NCI-H345 (cell line): ENCODE measurements around the gene ADAT1.
"Not testable (repeated sequence)": the region's sequence is repeated elsewhere in the genome, so short reads cannot be mapped to it uniquely, and the experiment has no call there.

Experiments
- DNase-seq: peaks from one replicate; lab custom pipeline; 2025; lab: John Stamatoyannopoulos, UW

Gene ADAT1

DNA sequence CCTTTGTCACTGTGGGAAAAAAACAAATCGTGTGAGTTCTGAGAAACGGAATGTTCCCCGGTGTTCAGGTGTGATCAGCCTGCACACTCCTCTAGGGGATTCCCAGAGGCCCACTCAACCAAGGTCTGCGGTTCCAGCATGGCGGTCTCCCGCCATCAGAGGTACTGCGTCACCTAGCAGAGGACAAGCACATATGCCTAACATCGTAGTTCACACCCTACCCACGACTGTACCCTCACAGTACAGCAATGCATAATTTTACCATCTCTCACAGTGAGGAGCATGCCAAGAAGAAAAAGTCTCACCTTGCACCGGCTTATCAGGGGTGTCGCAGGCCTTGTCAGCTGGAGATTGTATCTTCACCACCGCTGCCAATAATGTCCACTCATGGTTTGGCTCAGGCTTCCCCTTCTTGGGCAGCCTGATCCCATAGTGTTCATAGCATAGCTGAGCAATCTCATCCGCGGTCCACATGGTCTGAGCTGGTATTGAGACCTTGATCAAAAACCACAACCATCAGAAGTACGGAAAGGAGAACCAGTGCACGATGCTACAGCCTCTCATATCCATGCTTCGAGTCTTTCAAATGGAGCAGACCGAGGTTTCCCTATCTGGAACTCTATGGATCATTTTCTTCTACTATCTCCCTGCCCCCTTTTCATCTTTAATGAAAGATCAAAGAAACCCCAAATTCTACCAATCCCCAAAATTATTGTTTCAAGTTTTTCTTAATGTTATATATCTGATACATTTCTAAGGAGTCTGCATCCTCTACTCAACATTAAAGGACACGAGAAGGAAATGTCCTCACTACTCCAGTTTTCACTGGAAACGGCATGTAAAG, 2.5 kb downstream of the ADAT1 start:
- DNase-seq: no peak

DNA sequence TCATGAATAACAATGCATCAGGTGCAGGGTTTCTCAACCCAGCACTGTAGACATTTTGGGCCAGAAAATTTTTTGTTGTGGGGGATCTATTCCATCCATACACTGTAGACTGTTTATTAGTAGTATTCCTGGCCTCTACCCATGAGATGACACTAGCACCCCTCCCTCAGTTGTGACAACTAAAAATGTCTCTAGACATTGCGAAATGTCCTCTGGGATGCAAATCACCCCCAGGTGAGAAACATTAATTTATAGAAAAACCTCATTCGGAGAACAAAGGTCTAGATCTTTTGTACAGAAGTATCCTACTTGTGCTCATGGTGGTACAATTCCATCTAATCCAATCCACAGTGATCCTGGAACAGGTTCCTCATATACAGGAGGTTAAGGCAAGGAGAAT, 4.3 kb downstream of the ADAT1 start:
- DNase-seq: no peak

DNA sequence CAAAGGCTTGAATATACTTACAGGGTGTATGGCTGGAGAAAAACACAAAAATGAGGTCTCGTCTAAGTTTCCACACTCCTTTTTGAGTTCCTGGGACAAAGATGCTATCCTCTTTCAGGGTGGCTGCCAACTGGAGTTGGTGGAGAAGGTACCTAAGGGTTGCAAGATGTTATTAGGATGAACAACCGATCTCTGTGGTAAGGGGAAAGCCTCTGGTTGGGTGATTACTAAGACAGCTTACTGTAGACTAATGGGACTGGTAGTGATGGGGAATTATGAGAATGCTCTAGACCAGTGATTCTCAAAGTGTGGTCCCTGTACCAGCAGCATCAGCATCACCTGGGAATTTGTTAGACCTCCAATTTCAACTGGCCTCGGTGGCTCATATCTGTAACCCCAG, 6.0 kb downstream of the ADAT1 start:
- no peak for DNase-seq

DNA sequence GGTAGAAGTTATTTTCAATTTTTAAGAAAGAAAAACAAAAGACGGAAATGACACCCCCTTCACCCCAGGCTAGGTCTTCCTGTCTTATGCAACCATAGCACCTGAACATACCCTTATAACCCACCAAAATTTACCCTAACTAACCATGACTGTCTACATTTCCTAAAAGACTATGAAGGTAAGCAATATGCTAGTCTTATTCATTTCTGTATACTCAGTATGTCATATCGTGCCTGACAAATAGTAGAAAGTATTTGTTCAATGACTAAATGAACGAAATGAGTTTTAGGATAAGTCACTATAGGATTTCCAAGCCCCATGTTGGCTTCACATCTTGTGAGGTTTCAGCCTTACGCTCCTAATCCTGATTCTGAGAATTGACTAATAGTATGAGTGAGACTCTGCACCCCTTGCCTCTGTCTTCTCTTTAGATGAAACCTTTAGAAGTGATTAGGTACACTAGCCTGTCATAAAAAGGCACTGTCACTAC, 6.5 kb downstream of the ADAT1 start:
- no peak for DNase-seq

DNA sequence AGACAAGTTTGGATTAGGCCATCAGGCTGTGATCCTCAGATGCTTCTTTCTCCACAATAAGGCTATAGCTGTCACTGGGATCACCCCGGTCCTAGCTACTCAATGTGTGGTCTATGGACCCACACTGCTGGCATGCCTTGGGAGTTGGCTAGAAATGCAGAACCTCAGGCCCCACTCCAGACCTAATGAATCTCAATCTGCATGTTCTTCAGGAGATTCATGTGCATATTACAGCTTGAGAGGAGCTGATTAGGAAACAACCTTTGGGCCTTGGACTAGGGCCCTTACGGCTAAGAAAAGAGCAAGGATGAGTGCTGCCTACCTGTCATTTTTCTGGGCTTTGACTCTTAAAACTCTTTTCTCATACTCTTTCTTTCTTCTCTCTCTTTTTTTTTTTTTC, 7.5 kb downstream of the ADAT1 start:
- DNase-seq: no peak

DNA sequence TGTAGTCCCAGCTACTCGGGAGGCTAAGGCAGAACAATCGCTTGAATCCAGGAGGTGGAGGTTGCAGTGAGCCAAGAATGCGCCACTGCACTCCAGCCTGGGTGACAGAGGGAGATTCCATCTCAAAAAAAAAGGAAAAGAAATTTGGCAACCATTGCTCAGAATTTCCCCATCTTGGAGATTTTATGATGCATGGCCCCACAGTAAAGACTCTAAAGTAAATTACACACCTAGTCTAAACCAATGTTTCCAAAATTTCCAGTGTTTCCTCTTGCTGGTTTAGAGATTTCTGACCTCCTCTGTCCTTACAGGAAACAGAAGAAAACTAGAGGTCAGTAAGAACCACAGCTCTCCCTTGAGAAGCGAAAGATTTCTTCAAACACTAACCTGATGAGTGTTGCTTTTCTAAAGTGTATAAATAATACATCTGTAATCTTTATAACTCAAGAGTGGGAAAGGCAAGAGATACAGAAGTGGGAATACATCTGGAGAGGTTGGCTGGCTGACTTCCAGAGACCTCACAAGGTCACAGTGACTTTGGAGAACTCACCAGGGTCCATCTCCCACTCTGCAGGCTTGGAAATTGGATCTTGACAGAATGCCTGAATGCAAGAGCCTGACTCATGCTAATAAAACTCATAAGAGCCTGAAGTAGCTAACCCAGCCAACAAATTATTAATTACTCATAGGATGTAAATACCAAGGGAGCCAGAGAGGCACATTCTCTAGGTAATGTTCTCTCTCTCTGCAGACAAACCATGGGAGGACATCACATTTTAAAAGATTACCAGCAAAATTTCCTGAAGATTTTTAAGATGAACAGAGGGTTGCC, 8.8 kb downstream of the ADAT1 start:
- no peak for DNase-seq

DNA sequence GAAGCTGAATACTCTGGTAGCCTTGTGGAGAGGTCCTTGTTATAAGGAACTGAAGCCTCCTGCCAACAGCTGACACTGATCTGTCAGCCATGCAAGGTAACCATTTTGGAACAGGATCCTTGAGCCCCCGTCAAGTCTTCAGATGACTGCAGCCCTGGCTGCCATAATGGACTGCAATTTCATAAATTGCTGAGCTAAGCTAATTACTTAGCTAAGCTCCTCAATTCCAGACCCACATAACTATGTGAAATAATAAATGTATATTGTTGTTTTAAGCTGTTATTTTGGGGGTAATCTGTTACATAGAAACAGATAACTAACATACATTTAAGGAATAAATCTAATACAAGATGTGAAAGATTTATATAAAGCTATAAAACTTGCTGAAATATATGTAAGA, 16.6 kb downstream of the ADAT1 start:
- DNase-seq: no peak

DNA sequence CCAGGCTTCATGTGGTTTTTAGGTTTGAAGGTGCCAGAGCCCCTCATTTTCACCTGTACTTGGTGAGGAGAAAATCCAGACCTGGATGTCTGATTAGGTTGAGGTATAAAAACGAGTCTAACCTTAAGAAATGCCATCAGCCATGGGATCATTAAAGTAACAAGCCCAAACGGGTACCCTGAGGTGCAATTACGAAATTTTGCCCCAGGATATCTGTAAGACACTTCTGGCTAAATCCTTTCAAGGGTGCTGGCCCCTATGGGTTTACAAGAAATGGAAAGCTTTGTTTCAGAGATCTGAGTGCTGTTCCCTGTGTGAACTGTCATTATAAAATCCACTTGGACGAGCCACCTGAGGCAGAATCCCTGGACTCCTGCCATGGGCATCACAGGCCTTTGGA, 19.8 kb downstream of the ADAT1 start:
- DNase-seq: no peak

DNA sequence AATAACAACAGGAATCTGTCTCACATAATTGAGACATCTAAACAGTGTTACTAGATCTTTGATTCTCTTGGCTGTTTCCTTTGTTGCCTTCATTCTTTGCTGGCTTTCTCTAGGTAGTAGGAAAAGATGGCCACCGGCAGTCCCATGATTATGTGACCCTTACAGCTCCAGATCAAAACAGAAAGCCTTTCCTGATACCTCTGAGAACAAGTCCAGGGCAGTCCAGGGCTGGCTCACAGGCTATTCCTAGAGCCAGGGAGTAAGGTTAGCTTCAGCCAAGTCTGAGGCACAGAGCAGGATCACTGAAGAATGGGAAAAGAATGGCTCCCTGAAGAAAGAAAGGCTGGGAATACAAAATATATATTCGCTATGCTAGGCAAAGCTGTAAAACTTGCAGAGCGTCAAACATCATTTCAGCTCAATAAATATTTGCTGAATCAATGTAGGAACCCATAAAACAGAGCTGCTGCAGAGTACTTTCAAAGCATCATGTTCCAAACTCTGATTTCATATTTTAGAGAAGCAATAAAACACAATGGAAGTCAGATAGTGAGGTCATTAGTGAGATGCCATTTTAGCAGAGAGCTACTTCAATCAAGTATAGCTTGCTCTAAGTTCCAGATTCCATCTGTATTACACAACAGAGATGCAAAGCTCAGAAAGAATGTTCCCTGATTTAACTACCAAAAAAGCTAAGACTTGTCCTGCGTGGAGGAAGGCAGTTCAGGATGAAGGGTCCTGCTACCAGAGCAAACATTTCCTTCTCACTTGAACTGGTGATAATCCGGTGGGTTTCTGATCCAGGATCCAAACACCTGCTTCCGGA, 23.4 kb downstream of the ADAT1 start:
- DNase-seq: no peak

DNA sequence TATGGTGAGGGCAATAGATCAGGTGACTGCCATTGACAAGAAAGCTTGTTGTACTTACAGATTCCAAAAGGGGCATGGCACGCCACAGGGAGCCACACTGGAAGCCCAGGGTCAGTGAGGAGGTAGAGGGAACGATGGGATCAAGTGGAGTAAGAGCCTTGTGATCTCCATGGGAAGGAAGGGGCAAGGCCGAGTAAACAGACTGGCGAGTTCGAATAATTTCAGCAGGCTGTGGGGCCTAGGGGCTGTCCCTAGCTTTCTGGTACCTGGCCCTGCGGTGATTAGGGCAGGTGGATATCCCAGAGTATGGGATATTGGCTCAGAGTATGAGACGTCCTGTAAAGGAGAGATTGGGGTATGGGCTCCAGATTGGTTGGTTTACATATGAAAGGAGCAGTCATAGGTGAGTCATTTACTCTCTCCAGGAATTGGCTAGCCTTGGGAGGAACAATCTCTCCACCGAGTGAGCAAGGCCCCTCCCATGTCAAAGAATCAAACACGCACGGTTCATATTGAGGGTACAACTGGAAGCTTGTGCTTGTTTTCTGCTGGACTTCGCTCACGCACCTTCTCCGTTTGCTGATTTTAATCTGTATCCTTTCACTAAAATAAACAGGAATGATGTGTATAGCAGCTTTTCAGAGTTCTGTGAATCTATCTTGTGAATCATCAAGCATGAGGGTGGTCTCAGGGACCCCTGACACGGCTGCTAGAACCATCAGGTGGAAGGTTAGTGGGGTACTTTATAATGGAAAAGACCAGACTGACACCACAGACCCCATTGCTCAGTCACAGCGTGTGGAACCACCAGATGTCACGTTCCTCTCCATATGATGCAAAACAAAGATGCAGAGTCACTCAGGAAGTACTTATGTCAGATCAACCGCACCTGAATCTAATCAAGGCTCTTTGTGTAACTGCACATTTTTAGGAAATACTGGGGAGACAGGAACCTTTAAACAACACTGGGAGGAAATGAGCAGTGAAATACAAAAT, 29.0 kb downstream of the ADAT1 start:
- DNase-seq: no peak

DNA sequence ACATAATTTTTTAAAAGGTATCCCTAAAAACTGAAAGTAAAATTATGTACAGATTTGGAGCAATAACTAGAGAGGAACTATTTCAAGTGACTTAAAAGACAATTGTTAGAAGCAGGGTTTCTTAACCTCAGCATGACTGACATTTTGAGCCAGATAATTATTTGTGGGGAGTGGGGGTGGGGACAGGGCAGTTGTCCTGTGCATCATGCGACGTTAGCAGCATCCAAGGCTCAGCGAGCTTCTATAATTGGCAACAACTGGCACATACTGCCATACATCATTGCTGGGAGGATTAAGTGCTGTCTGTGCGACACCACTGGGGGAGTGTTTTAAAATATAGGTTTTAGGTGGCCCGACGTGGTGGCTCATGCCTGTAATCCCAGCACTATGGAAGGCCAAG, 29.8 kb downstream of the ADAT1 start:
- no peak for DNase-seq

DNA sequence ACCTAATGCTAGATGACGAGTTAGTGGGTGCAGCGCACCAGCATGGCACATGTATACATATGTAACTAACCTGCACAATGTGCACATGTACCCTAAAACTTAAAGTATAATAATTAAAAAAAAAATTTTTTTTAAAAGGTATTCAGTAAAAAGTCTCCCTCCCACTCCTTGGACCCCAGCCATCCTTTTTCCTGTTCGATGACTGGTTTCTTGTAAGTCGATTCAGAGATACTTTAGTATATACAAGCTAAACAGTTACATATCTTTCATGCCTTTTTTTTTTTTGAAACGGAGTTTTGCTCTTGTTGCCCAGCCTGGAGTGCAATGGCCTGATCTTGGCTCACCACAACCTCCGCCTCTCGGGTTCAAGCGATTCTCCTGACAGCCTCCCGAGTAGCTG, 31.2 kb downstream of the ADAT1 start:
- not testable (repeated sequence) for DNase-seq

DNA sequence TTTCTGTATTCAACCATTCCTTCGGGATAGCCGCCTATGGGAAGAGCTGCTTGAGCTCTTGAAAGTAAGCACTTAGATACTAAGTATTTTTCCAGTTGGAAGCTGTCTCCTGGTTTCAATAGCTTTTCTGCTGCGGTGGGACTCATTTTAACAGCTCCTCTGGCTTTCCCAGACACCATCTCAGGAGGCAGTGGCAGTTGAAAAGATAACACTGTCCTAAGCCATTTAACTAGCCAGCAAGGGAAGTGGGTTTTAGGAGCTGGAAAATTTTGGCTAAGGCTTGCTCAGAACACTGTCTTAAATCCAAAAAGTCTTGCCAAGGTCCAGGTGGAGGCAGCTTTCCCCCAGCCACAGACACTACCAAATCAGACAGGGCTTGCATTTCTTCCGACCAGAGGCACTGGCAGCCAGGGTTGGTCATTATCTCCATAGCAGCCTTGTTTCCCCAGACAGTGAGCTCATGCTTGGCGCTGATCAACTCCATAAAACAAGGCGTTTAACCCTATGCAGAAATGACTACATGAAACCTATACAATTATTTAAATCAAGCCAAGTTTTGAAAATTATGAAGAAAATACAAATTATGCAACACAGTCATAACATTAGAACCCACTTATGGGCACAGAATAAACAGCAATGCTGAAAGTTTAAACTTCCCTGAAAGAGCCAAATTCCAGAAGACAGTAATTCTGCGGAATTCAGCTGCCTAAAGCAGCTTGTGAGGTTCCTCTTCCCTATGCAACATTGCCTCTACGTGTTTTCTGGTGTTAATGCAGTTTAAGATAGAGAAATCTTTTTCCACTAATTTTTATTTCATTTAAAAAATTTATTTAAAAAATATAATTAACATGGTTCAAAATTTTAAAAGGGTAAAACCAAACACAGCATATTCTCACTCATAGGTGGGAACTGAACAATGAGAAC, 31.9 kb downstream of the ADAT1 start:
- DNase-seq: no peak

DNA sequence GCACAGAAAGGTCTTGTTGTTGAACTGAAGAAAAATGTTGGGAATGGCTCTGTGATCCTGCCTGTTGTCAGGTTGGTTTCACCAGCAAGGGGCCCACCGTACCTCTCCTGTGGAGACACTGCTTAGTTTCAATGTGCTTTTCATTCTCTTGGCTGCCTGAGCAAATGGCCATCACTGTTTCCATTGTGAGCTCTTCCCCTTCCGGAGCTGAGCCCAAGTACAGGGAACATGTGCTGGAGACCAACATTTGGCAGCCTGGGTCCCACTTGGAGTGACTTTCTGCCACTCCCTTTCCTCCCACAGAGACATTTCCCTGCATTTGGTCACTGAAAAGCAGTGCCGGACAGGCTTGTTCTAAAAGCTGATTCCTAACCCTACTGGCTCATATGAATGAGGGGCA, 33.8 kb downstream of the ADAT1 start:
- no peak for DNase-seq

DNA sequence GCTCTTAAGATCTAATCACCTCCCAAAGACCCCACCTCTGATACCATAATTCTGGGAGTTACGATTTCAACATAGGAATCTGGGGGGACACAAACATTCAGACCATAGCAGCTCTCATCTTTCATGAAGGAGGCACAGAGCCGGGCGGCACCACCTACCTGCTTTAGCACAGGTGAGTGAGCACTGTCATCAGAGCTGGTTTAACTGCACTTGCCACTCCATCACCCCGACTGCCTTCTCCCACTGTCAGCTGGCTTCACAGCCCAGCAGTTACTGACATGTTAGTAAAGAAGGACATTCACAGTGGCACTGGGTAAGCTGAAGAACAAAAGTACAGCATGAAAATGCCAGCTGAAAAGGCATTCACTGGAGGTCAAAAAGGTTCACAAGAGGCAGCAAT, 34.4 kb downstream of the ADAT1 start:
- DNase-seq: no peak

DNA sequence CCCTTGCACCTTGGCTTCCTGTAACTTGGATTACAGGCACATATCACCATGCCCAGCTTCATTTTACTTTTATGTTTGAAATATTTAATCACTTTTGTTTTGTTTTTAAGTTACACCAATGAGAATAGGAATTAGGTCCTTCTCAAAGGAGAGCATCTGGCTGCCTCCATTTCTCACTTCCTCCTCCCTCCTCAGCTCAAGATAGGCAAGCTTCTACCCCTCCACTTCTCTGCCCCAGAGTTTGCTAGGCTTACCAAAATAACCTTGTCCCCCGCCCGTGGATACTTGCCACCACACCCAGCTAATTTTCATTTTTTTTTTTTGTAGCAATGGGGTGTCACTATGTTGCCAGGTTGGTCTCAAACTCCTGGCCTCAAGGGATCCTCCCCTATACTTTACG, 39.0 kb downstream of the ADAT1 start:
- no peak for DNase-seq

DNA sequence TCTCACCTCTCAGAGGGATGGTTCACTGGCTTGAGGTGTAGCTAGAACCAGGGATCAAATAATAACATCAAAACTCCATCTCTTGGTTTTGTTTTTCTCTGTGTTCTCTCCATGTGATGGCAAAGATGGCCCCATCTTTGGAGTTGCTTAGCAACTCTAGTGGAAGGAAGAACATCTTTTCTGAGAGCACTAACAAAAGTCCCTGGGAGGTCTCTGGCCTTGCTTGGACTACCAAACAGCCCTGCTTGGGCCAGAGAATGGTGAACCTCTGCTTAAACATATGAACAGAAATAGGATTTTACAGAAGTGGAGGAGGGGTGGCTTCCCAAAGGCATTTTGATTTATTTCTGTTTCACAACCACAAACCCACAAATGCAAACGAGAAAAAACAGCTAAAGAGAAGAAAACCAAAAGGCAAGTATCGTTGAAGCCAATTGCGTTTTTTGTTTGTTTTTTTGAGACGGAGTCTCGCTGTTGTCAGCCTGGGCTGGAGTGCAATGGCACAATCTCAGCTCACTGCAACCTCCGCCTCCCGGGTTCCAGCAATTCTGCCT, 43.7 kb downstream of the ADAT1 start:
- no peak for DNase-seq

DNA sequence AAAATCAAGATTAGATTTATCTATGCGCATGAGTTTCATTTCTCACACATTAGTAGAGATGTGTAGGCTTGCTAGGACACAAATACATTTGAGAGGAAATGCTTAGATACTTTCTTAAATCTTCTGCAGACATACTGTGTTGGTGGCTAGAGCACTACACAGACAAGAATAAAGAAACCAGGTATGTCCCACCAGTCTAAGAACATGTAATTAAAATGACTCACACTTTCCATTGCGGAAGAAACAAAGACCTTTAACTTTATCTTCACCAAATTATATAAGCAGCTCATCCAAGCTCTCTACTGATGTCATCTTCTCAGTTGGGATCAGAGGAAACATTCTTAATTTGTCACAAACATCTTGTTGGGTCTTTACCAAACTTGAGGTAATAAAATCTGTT, 44.4 kb downstream of the ADAT1 start:
- no peak for DNase-seq

DNA sequence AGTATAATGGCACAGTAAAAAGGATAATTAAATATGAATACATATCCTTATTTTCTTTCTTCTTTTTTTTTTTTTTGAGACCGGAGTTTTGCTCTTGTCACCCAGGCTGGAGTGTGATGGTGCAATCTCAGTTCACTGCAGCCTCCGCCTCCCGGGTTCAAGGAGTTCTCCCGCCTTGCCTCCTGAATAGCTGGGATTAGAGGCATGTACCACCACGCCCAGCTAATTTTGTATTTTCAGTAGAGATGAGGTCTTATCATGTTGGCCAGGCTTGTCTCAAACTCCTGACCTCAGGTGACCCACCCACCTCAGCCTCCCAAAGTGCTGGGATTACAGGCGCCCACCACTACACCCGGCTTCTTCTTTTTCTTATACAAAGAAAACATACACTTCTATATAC, 44.9 kb downstream of the ADAT1 start:
- no peak for DNase-seq

DNA sequence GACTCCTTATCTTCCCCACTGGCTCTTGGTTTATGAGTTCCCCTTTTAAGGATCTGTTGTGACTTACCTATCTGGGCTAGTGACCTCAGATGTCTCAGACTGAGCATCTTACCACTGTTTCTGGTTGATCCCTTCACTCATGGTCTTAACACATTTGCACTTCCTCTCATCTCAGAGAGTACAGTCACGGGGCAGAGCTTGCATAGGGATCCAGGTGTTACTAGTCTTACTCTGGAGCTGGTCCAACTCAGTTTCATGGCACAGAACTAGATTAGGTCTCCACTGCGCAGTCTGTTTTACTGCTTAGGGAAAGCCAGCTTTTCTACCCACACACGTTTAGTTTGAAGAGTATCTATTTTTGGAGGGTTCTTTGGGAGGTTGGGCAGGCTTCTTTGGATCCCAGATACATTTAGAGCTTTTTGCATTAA, 46.7 kb downstream of the ADAT1 start:
- no peak for DNase-seq
